GM18526 (cell line): ENCODE results near the gene CCDC92B.
A peak's percentile ranks its signal among the peaks of the same experiment; 100 is the strongest.

Experiments
- POLR2A ChIP-seq: IDR thresholded peaks from 3 replicates; pipeline ENCODE4 v1.6.1; 2011; ENCODE audit not compliant: insufficient read length; ENCODE audit errors: extremely low read depth

The CCDC92B gene

DNA sequence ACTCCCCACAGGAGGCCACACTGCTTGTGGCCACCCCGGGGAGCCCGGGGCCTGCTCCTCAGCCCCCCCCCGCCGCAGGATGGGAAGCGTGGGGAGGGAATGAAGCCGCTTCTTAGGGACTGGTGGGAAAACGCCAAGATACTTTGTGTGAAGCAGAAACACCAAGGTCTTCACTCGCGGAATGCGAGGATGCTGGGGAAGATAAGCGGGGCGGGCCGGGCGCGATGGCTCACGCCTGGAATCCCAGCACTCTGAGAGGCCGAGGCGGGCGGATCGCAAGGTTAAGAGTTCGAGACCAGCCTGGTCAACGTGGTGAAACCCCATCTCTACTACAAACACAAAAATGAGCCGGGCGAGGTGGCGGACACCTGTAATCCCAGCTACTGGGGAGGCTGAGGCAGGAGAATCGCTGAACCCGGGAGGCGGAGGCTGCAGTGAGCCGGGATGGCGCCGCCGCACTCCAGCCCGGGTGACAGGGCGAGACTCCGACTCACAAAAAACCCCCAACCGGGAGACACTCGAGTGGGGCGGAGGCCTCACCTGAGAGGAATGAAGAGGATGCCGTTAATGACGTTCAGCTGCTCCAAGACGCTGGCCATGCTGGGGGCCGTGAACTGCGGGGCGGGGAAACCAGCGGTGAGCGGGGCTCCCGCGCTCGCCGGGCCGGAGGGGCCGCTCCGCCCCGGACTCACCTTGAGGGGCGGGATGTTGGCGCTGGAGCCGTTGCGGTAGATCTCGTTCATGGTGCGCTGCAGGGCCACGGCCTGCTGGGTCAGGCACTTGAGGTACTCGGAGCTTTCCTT lies 58.2 kb downstream of the CCDC92B start:
- no peak for TF ChIP-seq POLR2A

- no peak for TF ChIP-seq POLR2A
These were observed 59.0 kb downstream of the CCDC92B start for GRCh38 chr17:2690165-2691068.

- no peak for TF ChIP-seq POLR2A
These were observed 59.9 kb downstream of the CCDC92B start for GRCh38 chr17:2689411-2690164.

DNA sequence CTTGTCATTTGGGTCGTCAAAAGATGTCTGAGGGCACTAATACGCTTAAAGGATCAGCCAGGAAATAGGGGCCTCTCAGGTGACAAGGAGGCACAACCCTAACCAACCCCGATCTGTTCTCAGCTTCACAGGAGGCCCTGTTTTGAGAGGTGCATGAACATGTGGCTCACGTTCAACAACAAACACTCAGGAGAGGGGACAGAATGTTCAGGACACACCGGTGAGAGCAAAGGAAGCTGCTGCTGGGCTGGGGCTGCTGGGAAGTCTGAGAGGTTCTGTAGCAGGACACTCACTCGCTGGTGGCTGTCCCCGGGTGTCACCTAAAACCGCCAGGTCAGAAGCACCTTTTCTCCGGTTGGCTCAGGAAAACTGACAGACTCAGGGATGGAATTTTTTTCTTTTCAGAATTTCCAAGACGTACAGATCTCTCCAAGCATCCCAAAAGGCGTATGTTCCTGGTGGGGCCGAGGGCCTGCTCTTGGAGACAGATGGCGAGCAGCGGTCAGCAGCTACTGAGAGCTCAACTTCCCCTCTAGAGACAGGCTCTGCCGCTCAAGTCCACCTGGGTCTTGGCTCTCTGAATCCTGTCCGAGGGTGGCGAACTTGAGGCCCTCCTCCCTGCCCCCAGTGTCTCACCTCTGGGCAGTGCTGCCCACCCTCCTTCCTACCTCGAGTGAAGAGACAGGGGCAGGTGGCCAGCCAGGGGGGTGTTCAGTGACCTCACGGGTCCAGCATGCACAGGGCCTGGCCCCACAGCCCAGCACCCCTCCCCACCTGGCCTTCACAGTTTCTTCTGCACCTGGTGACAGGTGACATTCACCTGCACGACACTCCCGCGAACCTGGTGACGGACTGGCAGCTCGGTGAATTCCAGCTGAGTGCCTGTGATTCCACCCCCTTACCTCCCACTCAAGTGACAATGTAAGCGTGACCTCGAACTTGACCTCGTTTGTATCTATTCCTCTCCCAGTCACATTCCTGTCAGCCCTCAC lies 60.8 kb downstream of the CCDC92B start:
- peak; percentile 16 for TF ChIP-seq POLR2A

DNA sequence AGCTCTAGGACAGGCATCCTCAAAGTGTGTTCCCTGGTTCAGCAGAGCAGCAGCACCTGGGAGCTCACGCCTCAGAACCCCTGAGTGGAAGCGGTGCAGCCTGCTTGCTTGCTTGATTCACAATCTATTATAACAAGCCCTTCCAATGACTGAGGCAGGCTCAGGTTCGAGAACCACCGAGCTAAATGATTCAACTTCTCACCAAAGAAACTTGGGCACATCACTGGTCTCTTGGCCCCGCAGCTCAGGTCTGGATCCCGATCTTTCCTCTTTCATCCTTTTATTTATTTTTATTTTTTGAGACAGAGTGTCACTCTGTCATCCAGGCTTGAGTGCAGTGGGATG lies 62.4 kb downstream of the CCDC92B start:
- no peak for TF ChIP-seq POLR2A

DNA sequence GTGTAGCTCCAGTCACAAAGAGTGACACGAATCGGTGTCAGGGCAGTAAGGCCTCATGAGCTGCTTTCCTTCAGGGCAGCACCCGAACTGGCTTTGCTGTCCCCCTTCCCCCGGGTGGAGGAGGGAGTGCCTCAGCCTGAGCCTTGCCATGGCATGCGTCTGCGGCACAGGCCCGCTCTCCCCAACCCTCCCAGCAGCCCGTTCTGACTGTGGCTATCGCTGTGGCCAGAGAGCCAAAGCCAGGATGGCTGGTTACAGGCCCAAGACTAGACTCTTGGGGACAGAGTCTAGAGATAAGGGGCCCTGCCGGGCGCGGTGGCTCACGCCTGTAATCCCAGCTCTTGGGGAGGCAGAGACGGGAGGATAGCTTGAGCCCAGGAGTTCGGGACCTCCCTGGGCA lies 63.8 kb downstream of the CCDC92B start:
- TF ChIP-seq POLR2A = no peak

GRCh38 chr17:2684549-2684948 lies 64.9 kb downstream of the CCDC92B start:
- TF ChIP-seq POLR2A = no peak

- TF ChIP-seq POLR2A = no peak
These were observed 65.5 kb downstream of the CCDC92B start for GRCh38 chr17:2683912-2684311.

DNA sequence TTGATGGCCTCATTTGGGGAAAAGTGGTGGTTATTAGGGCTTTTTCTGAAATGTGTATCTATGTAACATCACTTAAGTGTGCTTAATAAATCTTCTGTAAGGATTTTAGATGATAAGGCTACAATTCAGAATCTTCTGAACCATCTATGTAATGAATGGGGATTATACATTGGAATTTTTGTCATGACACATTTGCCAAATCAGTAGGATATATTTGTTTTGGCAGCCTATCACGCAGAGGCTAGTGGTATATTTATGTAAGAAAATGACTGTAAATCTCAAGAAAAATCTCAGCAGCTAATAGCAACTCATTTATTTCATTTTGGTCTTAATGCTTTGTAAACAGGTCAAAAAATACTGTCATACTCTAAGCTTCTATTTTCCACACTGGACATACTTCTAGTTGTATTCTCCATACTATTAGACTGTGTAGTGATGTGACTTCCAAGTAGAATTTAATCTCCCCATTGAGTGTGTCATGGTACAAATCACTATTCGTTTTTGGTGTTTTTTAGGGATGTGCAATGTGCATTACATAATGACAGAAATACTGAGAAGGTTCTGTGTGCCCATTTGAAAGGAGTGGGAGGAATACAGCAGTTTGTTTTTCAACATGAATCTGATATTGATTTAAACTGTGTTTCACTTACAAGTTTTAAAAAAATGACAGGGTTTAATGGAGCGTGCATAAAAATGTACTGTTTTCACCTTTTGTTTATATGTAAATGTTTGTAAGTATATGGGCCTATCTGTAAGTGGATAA lies 67.1 kb downstream of the CCDC92B start:
- TF ChIP-seq POLR2A = no peak

DNA sequence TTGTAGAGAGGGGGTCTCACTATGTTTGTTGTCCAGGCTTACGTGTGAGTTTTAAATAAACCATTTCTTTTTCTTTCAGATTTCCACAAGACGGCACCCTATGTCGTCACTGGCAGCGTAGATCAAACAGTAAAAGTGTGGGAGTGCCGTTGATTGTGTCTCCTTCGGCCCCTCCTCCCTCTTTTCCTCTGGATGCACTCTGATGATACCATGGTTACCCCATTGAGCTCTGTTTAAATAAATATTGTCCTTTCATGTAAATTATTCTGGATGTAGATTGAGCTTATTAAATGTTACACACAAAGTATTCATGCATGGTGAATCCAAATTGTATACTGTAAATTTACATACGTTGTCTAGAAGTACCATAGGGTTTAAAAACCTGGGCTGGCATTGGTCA lies 67.8 kb downstream of the CCDC92B start:
- no peak for TF ChIP-seq POLR2A

DNA sequence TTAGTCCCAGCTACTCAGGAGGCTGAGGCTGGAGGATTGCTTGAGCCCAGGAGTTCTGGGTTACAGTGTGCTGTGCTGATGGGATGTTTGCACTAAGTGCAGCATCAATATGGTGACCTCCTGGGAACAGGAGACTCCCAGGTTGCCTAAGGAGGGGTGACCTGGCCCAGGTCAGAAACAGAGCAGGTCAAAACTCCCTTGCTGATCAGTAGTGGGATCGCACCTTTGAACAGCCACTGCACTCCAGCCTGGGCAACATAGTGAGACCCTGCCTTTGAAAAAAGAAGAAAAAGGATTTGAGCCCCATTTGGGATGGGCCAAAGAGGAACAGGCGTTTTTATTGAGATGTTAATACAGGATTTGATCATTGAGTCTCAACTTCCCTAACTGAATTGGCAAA lies 68.5 kb downstream of the CCDC92B start:
- TF ChIP-seq POLR2A = no peak
